Fibroblast of the aortic adventitia (primary cell): ENCODE results near the gene FAM53B. TPM values are rescaled to one million over a fixed set of nuclear protein-coding genes. Genes with fewer than 3 reads are reported as not detected.
"Not testable (repeated sequence)": the region's sequence is repeated elsewhere in the genome, so short reads cannot be mapped to it uniquely, and the experiment has no call there.

Experiments used
- DNase-seq: peaks from one replicate; pipeline ENCODE4 v3.0.0-alpha.2; 2010; ENCODE audit warnings: low read depth
- H3K4me3 ChIP-seq: 2 replicates; pipeline ENCODE4 v1.5.1; 2011; ENCODE audit warnings: low read depth, mild to moderate bottlenecking, control low read depth, low read length, moderate library complexity
- total RNA-seq: library from RNA; depleted of rRNA; stranded (reverse); fragments of >200 nt; gene quantifications from 2 replicates; pipeline ENCODE4 v1.2.3, GENCODE V29; 2012; ENCODE audit warnings: low replicate concordance
- TF ChIP-seq, protein P1 (sequence below): IDR thresholded peaks from 2 replicates; pipeline ENCODE4 v1.5.1; 2011; ENCODE audit warnings: mild to moderate bottlenecking, low read length, control low read depth, inconsistent platforms; ENCODE audit not compliant: insufficient read depth

Gene FAM53B
- total RNA-seq, 1 donor, result 9.2 TPM

DNA sequence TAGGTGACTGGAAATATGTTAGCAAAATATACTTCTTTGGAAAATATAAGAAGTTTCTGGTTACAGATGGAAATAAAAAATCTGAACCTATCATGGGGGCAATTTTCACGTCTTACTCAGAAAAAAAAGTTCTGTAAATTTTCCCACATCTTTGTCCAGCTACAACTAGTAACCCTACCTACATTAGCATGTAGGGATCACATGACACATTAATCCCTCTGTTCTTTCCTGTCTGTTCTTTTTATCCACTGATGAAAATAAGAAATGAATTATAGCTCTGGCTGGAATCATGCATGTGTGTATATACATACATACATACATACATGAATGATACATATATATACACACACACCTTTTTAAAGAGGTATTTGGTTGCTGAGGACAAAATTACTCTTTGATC, 3.6 kb upstream of the FAM53B start:
- DNase-seq, result no peak
- TF ChIP-seq, protein P1, sequence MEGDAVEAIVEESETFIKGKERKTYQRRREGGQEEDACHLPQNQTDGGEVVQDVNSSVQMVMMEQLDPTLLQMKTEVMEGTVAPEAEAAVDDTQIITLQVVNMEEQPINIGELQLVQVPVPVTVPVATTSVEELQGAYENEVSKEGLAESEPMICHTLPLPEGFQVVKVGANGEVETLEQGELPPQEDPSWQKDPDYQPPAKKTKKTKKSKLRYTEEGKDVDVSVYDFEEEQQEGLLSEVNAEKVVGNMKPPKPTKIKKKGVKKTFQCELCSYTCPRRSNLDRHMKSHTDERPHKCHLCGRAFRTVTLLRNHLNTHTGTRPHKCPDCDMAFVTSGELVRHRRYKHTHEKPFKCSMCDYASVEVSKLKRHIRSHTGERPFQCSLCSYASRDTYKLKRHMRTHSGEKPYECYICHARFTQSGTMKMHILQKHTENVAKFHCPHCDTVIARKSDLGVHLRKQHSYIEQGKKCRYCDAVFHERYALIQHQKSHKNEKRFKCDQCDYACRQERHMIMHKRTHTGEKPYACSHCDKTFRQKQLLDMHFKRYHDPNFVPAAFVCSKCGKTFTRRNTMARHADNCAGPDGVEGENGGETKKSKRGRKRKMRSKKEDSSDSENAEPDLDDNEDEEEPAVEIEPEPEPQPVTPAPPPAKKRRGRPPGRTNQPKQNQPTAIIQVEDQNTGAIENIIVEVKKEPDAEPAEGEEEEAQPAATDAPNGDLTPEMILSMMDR, result no peak
- no peak overlapping the region for H3K4me3 ChIP-seq

DNA sequence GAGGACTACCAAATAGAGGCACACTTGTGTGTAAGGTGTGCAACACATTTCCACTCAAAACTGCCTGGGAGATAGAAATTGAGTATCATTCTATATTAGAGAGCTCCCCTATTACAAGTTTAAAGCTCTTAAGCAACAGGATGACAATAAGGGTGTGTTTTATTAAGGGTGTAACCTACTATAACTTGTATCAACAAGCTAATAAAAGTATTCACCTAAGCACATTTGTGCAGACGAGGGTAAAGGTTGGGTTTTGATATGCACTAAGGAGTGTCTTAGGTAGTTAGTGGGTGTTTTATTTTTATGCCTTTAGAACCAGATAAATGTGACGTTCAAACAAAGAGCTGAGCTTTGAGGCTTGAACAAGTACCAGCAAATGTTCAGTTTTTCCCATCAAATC, 2.8 kb upstream of the FAM53B start:
- TF ChIP-seq, protein P1, result no peak

DNA sequence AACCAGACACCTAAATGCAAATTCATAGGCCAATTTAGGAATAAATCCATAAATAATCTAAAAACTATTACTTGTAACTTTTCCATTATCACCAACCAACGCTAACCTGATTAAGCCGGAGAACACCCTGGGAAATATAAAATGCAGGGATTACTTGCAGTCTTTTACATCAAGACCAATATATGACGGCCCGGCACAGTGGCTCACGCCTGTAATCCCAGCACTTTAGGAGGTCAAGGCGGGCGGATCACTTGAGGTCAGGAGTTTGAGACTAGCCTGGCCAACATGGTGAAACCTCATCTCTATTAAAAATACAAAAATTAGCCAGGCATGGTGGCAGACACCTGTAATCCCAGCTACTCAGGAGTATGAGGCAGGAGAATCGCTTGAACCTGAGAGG, 2.3 kb upstream of the FAM53B start:
- H3K4me3 ChIP-seq, result not testable (repeated sequence)

More for the DNA sequence above, 2.8 kb upstream of the FAM53B start:
- no peak overlapping the region for H3K4me3 ChIP-seq
- no peak for DNase-seq

DNA sequence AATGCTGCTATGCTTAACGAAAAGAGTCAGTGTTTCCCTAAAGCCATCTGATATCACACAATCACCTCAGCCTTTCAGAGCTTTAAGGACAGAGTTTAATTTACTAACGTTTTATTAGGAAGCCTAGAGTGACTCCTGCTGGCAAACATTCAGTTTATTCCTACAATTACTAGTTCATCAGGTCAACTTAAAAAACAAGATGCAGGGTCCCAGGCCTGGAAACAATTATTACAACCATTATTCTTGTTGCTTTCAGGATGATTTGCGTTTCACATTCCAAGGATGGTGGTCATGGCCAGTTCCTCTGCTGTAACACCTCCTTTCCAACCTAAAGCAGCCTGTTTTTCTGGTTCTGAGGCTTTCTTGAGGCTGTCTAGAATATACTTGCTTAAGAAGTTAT, 1.5 kb upstream of the FAM53B start:
- TF ChIP-seq, protein P1, result peak; percentile 25
- peak; percentile 81 for DNase-seq

More for the DNA sequence above, 2.3 kb upstream of the FAM53B start:
- not testable (repeated sequence) for DNase-seq

DNA sequence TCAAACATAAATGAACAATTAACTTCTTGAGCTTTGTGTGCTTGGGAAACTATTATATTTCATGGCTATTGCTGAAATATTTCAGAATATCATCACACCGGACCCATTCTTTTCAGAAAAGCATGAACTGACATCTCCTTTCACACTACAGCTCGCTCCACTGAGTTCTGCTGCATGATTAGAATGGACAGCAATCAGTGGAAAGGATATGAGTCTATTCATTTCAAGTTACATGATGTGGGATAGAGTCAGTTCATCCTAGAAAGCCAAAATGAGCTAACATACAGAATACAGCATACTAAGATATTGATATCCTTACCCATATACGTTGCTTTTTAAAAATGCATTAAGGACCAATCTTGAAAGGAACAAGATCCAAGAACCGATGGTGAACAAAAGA, 1.1 kb upstream of the FAM53B start:
- no peak overlapping the region for H3K4me3 ChIP-seq
- TF ChIP-seq, protein P1, result no peak
- no peak for DNase-seq

More for the DNA sequence above, 1.5 kb upstream of the FAM53B start:
- H3K4me3 ChIP-seq, result no peak overlapping the region

DNA sequence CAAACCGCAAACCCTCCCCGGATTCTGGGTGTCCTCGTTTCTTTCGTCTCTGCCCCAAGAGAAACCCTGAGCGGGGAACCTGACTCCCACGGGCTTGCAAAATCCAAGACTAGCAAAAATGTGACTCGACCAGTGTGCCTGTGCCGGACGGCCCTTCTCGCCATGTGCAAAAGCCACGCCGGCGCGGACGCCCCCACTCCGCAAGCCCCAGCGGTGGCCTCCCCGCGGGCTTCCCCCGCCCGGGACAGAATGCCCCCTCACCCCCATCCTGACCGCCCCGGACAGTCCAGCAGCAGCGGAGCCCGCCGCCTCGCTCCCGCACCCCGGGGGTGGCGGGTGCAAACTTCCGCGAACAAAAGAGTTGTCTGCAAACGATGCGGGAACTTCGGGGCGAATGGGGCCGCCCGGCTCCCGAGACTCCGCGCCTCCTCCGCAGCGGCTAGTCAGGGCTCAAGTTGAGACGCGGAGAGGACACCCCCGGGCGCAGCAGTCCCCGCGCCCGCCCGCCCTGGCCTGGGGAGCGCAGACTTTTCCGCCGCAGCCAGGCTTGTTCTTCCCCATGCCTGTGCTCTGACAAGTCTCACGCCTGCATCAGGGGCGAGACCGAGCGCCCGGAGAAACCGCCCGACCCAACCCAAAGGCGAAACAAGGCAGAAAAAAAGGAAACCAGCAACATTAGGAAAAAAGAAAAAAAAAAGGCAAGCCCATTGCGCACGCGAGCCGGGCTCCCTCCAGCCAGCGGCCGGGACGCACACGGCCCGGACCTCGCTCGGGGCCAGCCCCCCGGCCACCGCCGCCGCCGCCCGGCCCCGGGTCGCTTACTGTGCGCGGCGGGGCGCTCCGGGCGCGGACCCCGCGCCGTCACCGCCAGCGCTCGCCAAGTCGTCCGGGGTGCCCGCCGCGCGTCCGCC, 732 bp downstream of the FAM53B start:
- TF ChIP-seq, protein P1, result no peak
- peak overlapping the region; percentile 70 for H3K4me3 ChIP-seq
- DNase-seq, result no peak

DNA sequence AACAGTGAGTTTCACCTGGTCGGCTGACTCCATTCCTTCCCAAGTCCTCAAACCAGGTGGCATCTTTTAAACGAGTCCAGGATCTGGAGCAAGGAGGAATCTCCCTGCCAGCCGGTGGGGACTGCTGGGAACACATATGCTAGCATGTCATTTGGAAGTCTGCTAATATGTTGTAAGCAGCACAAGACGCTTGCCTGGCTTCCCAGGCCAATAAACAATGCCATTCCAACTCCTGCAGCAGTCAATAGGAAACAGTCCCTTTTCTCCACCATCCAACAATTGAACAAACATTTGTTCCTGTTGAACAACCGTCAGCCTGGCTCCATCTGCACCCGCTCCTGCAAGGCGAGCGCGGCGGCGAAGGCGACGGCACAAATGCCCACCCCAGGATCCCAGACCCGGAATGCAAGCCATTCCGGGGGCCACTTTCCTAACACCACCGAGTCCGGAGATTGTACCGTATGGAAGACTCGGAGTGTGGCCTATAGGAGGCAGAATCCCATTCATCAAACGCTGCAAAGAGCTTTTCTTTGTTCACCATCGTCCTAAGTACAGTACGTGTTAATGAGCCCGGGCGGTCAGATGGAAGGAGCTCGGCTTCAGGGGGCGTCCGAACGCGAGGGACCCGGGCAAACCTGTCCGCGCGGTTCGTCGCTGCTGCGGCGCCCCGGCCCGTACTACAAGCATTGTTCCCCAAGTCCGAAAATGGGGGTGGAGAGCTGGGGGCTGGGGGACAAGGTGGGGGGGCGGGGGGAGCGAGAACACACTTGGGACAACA, 1.6 kb downstream of the FAM53B start:
- H3K4me3 ChIP-seq, result peak overlapping the region; percentile 70
- TF ChIP-seq, protein P1, result peak; percentile 44
- no peak for DNase-seq
